Peyer's patch (tissue), 4 donors: ENCODE measurements around the gene PEX26. TPM values are rescaled to one million over a fixed set of nuclear protein-coding genes. Genes with fewer than 3 reads are reported as not detected.

Source experiments
- DNase-seq, 3 donors: peaks; one replicate each; pipeline ENCODE4 v3.0.0-alpha.2; 2017 to 2019
- H3K27ac ChIP-seq, 4 donors: fragments of 200-600 bp; sonication (generic); one replicate each; pipeline ENCODE4 v1.5.1; 2016 to 2019
- H3K27me3 ChIP-seq, 2 donors: fragments of 200-600 bp; sonication (generic); one replicate each; pipeline ENCODE4 v1.5.1; 2019
- H3K36me3 ChIP-seq, 3 donors: fragments of 200-600 bp; sonication (generic); one replicate each; pipeline ENCODE4 v1.5.1; 2016 to 2019
- H3K4me1 ChIP-seq, 4 donors: fragments of 200-600 bp; sonication (generic); one replicate each; pipeline ENCODE4 v1.5.1; 2016 to 2019
- H3K4me3 ChIP-seq, 4 donors: fragments of 200-600 bp; sonication (generic); 1 replicate in 3 of 4; 2 replicates in 1 of 4; pipeline ENCODE4 v1.5.1; 2016 to 2019; ENCODE audit warnings: mild to moderate bottlenecking in 1 of 4
- H3K9me3 ChIP-seq, 4 donors: fragments of 200-600 bp; sonication (generic); one replicate each; pipeline ENCODE4 v1.5.1; 2016 to 2019; ENCODE audit warnings: mild to moderate bottlenecking in 1 of 4
- POLR2A ChIP-seq, 2 donors: fragments of 450-650 bp; IDR thresholded peaks; one replicate each; pipeline ENCODE4 v1.5.1; 2017; ENCODE audit warnings: antibody characterized with exemption in 2 of 2, mild to moderate bottlenecking in 2 of 2, moderate library complexity in 2 of 2
- total RNA-seq, 4 donors: library from RNA; depleted of rRNA; stranded (reverse); fragments of >200 nt; gene quantifications; one replicate each; pipeline ENCODE4 v1.1.0, GENCODE V29; 2016
- TF ChIP-seq, protein P1 (sequence below), 6 experiments: fragments of 450-650 bp in 4 of 6; fragments of 200-600 bp in 2 of 6; sonication (generic) in 1 of 6; IDR thresholded peaks; one replicate each; pipeline ENCODE4 v1.5.1; 2017 to 2019; ENCODE audit warnings: antibody characterized with exemption in 6 of 6, mild to moderate bottlenecking in 3 of 6, moderate library complexity in 1 of 6

Gene PEX26
- 100 to 1,000 TPM in 2 of 4 donors, 10 to 100 TPM in 2; 53.6 to 120 (median 102) TPM for total RNA-seq

DNA sequence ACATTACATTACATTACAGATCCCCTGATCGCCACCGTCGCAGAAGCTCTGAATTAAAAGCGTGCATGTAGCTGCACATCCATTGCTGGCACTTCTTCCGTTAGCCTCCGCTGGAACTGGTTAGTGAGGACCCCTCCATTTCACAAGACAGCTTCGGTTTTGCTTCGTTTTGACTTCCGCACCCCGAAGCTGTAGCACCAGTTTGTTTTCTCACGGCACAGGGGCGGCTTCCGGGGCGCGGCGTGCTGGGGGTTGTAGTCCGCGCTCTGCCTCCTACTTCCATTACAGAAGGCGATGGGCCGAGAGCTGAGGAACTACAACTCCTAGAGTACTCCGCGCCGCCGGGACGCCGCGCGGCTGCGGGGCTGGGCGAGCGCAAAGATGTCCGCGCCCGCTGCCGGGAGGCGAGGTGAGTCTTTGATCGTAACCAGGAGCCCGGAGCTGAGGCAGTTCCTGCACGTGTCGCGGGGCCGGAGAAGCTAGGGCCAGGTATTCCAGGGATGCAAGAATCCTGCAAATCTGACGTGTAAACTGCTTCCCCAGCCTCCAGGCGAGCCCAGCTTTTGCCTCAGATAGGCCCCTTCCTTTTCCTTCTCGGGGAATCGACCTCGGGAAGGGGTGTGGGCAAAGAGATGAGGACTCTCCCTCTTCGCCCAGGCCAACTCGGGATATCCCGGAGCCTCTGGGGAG lies at the start of gene PEX26:
Gene PEX26, plus strand, starts transcription at position 352 of the 690 bp plus-strand sequence. CDS start 387 bp downstream, outside the sequence.
- Histone ChIP-seq H3K4me1 (peaks cover 1 to 24% (median 14%) of the 10 kb centered on the region in 4 donors), H3K4me3 (peak within 1 kb of the TSS; percentile 81 to 97 (median 89)), H3K36me3 (peaks cover 0 to 32% (median 0%) of the 10 kb centered on the region in 3 donors), H3K27me3 (no peaks in the 10 kb centered on the region), H3K9me3 (no peaks in the 10 kb centered on the region), H3K27ac (peak within 1 kb of the TSS; percentile 68 to 94 (median 88))
- peak; percentile 70 to 87 for TF ChIP-seq POLR2A (IDR thresholded peaks at IDR 0.05)
- TF ChIP-seq, protein P1, sequence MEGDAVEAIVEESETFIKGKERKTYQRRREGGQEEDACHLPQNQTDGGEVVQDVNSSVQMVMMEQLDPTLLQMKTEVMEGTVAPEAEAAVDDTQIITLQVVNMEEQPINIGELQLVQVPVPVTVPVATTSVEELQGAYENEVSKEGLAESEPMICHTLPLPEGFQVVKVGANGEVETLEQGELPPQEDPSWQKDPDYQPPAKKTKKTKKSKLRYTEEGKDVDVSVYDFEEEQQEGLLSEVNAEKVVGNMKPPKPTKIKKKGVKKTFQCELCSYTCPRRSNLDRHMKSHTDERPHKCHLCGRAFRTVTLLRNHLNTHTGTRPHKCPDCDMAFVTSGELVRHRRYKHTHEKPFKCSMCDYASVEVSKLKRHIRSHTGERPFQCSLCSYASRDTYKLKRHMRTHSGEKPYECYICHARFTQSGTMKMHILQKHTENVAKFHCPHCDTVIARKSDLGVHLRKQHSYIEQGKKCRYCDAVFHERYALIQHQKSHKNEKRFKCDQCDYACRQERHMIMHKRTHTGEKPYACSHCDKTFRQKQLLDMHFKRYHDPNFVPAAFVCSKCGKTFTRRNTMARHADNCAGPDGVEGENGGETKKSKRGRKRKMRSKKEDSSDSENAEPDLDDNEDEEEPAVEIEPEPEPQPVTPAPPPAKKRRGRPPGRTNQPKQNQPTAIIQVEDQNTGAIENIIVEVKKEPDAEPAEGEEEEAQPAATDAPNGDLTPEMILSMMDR (IDR thresholded peaks at IDR 0.05), result no peak
- DNase-seq, result peak; percentile 95 to 98 (median 95)

DNA sequence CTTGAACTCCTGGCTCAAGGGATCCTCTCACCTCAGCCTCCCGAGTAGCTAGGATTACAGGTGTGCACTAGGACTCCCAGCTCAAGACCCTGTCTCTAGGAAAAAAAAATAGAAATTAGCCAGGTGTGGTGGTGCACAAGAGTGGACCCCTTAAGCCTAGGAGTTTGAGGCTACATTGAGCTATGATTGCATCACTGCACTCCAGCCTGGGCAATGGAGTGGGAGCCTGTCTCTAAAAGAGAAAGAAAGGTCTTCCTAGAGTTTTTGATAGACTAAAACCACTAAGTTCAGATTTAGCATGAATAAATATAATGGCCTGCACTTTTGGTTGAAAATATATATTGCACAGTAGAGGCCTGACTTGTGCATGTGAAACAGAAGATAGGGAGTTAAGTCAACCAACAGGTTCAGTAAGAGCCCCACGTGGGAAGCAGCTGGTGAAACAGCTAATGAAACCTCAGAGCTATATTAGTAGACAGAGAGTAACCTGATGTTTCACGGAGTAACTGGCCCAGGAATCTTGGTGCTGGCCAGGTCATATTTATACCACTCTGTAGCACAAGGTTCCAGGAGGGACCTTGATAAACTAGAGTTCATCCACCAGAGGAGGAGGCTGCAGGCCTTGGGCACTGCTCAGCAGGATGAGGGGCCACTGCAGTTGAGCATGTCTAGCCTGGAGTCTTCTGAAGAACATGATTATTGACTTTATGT lies 48.8 kb upstream of the PEX26 start:
- no peak for DNase-seq
- Histone ChIP-seq H3K27ac (no peak overlapping the region), H3K4me1 (peaks cover 0 to 6% (median 0%) of the 10 kb centered on the region in 4 donors), H3K27me3 (no peaks in the 10 kb centered on the region), H3K4me3 (no peak overlapping the region), H3K9me3 (no peaks in the 10 kb centered on the region), H3K36me3 (no peaks in the 10 kb centered on the region)
- no peak for TF ChIP-seq POLR2A (IDR thresholded peaks at IDR 0.05)
- TF ChIP-seq, protein P1 (IDR thresholded peaks at IDR 0.05), result no peak

DNA sequence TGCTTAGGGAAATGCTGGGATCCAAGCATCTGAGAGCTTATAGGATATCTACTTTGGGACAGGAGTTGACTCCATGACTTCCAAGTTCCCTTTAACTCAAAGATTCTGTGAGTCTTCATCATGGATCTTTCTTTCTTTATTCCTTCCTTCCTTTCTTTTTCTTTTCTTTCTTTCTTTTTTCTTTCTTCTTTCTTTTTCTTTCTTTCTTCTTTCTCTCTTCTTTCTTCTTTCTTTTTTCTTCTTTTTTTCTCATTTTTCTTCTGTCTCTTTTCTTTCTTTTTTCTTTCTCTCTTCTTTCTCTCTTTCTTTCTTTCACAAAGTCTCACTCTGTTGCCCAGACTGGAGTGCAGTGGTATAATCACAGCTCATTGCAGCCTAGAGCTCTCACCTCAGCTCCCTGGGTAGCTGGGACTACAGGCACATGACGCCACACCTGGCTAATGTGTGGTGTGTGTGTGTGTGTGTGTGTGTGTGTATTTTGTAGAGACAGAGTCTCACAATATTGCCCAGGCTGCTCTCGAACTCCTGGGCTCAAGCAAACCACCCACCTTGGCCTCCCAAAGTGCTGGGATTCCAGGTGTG lies 48.0 kb upstream of the PEX26 start:
- no peaks in the 10 kb centered on the region for H3K27me3 ChIP-seq
- peaks cover 0 to 6% (median 0%) of the 10 kb centered on the region in 4 donors for H3K4me1 ChIP-seq
- DNase-seq, result no peak
- no peak overlapping the region for H3K27ac ChIP-seq
- no peak overlapping the region for H3K4me3 ChIP-seq
- no peaks in the 10 kb centered on the region for H3K36me3 ChIP-seq
- TF ChIP-seq, protein P1 (IDR thresholded peaks at IDR 0.05), result no peak
- no peak for TF ChIP-seq POLR2A (IDR thresholded peaks at IDR 0.05)
- no peaks in the 10 kb centered on the region for H3K9me3 ChIP-seq

DNA sequence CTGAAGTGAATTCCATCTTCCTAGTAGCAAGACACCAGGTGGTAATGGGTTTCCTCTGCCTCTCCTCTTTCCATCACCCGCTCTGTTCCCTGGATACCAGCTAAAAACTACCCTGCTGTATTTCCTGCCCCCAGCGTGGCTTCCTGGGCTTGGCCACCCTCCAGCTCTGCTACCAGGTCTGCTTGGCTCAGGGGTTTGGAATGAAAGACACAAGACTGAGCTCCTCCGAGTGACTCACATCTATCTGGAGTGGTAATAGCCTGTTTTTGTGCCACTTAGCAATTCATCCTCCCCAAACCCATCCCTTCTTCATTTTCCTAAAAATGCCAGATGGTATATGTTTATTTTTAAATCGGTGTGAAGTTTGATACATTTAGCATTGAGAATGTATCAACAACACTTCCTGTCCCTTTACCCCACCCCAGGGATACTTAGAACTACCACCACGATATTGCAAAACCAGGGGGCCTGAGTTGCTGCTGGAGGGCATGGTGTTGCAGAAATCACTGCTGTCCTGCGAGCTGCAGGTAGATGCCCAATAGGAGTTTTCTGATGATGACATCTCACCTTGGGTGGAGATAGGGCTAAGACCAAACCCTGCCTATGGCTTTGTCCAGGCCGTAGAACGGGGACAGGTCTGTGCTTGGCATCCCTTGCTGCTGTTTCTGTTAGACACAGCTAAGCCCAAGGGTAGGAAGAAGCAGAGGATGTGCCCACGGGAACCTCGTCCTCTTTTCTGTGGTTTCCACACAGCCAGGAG lies 45.9 kb upstream of the PEX26 start:
- Histone ChIP-seq H3K36me3 (no peaks in the 10 kb centered on the region), H3K27ac (peak overlapping the region in 2 of 4 donors; percentile 43 to 70), H3K9me3 (no peaks in the 10 kb centered on the region), H3K4me1 (peaks cover 0 to 6% (median 0%) of the 10 kb centered on the region in 4 donors), H3K27me3 (no peaks in the 10 kb centered on the region), H3K4me3 (no peak overlapping the region)
- DNase-seq, result no peak
- TF ChIP-seq, protein P1 (IDR thresholded peaks at IDR 0.05), result no peak
- TF ChIP-seq POLR2A (IDR thresholded peaks at IDR 0.05), result no peak

DNA sequence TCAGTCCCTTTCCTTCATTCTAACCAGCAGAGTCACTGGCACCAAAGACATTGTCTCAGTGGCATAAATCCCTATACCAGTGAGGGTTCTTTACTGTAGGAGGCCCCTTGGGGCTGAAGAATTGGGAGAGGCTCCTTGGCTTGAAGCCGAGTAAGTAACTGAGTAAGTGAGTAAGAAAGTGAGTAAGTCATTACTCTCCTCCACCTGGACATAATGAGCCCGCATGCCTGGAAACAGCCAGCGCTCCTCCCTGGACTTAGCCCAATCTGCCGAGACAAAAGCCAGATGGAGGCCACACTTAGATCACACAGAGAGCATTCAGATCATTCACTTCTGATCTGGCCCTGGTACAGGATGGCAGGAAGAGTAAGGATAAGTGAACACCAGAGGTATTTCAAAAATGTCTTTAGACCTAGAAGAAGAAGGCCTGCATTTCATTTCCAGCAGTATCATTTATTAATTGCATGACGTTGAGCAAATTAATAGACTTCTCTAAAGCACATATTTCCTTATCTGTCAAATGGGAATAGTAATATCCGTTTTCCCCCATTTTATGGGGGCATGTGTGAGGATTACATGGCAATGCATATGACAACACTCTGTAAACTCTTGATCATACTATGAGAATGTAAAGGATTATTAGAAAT lies 45.2 kb upstream of the PEX26 start:
- H3K9me3 ChIP-seq, result no peaks in the 10 kb centered on the region
- no peaks in the 10 kb centered on the region for H3K27me3 ChIP-seq
- H3K4me1 ChIP-seq, result peaks cover 0 to 6% (median 0%) of the 10 kb centered on the region in 4 donors
- peak overlapping the region in 2 of 4 donors; percentile 43 to 70 for H3K27ac ChIP-seq
- DNase-seq, result peak in 1 of 3 donors; percentile 70
- TF ChIP-seq, protein P1 (IDR thresholded peaks at IDR 0.05), result no peak
- no peak for TF ChIP-seq POLR2A (IDR thresholded peaks at IDR 0.05)
- H3K4me3 ChIP-seq, result no peak overlapping the region
- no peaks in the 10 kb centered on the region for H3K36me3 ChIP-seq
